ENCODE results near the gene ZNF608.

The ZNF608 gene

DNA sequence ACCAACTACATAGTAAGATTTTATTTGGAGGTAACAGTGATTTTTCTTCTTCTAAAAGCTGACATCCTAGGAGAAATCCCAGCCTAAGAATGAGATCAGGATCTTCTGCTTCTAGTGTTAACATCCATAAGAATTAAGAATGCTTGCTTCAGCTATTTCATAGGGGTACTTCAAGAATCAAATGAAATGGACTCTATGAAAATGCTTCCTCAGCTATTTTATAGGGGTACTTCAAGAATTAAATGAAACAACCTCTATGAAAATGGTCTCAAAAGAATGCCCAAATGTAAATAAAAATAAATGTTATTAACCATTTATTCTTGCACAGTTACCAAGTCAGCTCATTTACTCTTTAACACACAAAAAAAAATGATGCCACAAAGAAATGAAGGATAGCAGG is 31.5 kb downstream of the ZNF608 start:
- DNase-seq, result no peak

GRCh38 chr5:124713595-124713994 is 32.8 kb downstream of the ZNF608 start:
- DNase-seq, result no peak

- DNase-seq, result no peak
Observed at GRCh38 chr5:124712731-124713305, 33.6 kb downstream of the ZNF608 start.

- DNase-seq, result no peak
Observed at GRCh38 chr5:124708086-124708485, 38.4 kb downstream of the ZNF608 start.

DNA sequence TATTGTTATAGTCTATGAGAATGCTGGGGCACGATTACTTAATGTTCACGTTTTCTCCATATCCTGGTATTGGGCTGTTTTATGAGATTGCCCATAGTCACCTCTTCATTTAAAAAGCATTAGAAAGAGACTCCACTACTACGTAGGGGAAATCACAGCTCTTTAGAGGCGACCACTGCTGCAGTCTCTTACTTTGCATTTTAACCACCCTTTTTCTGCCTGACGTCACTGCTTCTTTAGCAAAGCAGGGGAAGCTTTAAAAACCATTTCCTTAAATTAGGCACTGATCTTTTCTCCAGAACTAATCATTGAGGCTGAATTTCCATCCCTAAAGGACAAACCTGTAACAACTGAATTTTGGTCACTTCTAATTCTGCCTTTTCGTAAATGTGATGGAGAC is 38.9 kb downstream of the ZNF608 start:
- DNase-seq, result no peak

- DNase-seq, result peak; percentile 78
Observed at GRCh38 chr5:124706729-124707361, 39.6 kb downstream of the ZNF608 start.

- DNase-seq, result no peak
Observed at GRCh38 chr5:124706051-124706450, 40.4 kb downstream of the ZNF608 start.

DNA sequence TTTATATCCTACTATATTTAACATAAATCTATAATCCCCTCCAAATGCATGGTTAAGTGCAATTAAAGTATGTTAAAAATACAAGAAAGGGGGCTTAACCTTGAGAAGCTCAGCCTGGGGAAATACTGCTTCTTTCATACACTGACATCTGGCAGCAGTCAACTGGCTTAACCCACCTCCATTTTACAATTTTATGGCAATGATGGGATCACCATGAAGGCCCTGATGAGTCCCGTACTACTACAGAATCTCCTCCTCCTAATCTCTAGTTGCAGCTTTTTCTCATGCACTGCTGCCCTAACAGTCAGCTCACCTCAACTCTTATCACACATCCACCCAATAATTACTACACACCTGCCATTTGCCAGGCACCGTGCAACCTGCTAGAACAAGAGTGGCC is 40.9 kb downstream of the ZNF608 start:
- no peak for DNase-seq

DNA sequence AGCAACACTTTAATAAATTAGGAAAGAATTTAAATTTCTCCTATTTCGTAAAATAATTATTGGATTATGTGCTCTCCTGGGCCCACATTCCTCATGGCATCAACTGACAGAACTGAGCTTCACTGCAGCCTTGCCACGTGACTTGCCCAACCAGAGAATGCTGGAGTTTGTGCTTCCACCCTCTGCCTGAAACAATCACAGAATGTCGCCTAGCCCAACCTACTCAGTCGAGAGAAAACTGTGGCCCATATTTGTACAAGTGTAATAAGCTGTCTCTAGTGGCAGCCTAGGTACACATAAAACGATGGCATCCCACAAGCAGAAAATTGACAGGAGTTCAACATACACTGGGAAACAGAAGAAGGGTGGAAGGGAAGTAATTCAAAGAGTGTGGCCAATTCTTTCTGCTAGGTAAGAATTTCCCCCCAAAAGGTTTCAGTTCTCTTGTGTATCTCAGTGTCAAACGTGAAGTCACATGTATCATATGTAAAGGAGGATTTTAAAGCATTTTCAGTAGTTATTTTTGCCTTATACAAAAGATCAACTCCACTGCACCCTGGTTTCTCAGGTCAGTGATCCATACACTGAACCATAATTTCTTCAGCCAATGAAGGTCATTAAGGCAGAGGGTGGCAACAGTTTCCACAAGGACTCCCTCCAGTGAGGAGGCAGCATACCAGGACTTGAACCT is 41.7 kb downstream of the ZNF608 start:
- DNase-seq, result no peak

- no peak for DNase-seq
Observed at GRCh38 chr5:124703995-124704394, 42.4 kb downstream of the ZNF608 start.

DNA sequence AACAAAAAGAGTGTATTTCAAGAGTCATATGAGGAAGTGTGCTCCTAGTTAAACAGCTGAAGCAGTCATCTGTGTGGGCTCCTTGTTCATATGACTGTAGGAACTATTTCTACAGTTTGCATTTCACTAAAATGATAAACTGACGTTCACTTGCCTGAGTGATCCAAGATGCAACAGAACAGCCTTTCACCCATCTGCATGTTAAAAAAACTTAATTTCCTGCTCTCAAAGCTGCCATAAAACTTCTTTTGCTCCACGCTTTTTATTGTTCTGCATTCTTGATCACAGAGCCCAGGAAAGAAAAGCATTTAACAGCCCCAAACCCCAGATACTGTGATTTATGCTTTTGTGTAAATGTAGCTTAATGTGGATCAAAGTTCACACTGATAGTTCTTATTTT is 43.9 kb downstream of the ZNF608 start:
- DNase-seq, result peak; percentile 39

DNA sequence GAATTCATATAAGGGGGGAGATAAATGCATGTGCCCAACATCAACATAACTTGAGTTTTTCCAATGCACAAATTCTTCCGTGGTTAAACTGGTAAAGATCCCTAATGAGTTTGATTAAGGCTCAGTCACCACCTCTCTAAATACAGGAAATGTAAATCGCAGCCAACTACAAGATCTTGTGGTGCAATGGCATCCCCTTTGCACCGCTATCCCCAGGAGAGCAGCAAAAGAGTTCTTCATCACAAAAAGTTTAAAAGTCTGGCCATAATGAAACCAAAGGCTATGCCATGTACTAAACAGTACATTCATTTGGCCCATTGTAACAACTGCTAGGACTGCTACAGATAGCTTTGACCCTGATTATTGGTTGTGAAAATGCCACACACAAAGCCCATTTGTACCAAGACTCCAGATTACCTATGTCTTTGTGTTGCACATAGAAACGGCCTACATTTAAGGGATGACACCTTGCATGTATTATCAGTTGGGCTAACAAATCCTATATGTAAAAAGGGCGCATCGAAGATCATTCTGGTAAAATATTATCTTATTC is 44.5 kb downstream of the ZNF608 start:
- peak; percentile 35 for DNase-seq

GRCh38 chr5:124701016-124701415 is 45.4 kb downstream of the ZNF608 start:
- DNase-seq, result no peak

DNA sequence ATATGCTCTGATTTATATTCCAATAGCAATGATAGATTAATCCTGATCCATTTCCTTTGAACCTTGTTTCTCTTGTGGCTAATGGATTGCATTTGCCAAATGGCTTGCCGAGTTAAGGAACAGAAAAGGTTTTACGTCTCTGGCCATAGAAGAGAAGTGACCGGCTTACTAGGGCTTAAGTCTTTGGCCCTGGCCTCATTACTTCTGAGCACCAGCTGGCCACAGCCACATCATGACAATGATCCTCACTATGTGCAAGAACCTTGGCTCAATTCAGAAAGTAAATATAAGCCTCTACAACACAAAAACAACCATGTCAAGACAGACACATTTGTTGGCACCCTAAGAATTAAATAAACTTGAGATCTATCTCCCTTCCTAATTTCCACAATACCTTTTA is 46.1 kb downstream of the ZNF608 start:
- DNase-seq, result no peak

- peak; percentile 70 for DNase-seq
Observed at GRCh38 chr5:124698770-124699169, 47.7 kb downstream of the ZNF608 start.

DNA sequence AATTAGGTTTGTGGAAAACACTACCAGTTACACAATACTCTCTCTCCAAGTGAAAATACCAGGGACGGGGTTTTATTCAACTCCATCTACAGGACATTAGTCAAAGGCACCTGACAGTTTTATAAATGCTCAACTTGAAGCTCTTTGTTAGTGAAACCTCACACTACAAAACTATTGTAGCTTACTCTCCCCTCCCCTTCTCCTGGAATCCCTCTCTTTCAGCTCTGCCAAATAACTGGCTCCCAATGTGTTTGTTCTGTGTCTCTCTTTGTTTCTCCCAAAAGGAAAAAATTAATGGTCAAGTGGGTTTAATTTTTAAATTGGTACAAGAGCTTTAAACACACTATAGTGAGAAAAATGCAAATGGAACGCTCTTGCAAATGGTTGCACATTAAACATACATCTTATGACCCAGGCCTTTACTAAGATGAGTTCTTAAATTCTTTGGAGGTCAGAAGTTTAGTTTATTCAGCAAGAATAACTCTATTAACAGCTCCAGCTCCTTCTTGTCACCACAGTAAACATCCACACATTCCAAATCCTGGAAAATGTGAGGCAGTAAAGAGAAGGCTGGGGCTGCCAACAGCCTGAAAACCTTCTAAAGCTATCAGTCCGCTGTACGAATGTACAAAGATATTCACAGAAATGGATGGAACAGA is 48.4 kb downstream of the ZNF608 start:
- peak; percentile 69 for DNase-seq

DNA sequence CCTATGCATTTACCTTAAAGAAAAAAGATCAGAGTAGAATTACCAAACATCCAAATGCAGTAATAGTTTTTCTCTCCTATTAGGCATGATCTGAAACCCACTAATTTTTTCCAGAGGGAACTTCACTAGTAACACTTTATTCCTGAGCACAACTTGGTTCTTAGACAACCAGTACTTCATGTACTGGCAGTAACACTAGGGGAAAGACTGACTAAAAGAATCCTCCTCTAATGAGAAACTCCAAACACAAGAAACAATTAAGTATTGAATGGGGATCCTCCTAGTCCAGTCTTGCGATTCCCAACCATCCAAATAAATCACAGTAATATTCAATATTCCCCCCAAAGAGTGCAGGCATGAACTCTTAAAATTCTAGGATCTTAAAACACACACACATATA is 48.9 kb downstream of the ZNF608 start:
- DNase-seq, result peak; percentile 45

GRCh38 chr5:124696898-124697297 is 49.5 kb downstream of the ZNF608 start:
- no peak for DNase-seq
